ENCODE measurements around the gene GJB5.

GJB5 gene

GRCh38 chr1:34790985-34791384 is 36.1 kb downstream of the GJB5 start:
- no peaks in the 10 kb centered on the region for H3K4me1 ChIP-seq (ENCODE audit: control insufficient read depth in 1 of 2, insufficient read depth in 2 of 2, low read length in 2 of 2)
- H2AFZ ChIP-seq (ENCODE audit: insufficient read depth, low read length, poor library complexity) = no peak overlapping the region
- H2BK120ac ChIP-seq (ENCODE audit: insufficient read depth, low read length, poor library complexity) = no peak overlapping the region
- no peak overlapping the region for H3K4me3 ChIP-seq (ENCODE audit: low read depth, low read length)
- no peak overlapping the region for H4K12ac ChIP-seq (ENCODE audit: low read depth, low read length)
- no peak overlapping the region for H4K8ac ChIP-seq (ENCODE audit: low read depth, low read length)
- H2AK5ac ChIP-seq (ENCODE audit: low read length) = no peak overlapping the region
- H3K14ac ChIP-seq (ENCODE audit: low read length) = no peak overlapping the region
- H3K79me2 ChIP-seq (ENCODE audit: control insufficient read depth, insufficient read depth, low read length, poor library complexity) = no peaks in the 10 kb centered on the region
- no peak overlapping the region for H2BK12ac ChIP-seq (ENCODE audit: low read length)
- no peak for DNase-seq
- no peaks in the 10 kb centered on the region for H3K36me3 ChIP-seq (ENCODE audit: control insufficient read depth in 1 of 2, insufficient read depth in 2 of 2, low read length in 2 of 2)
- H3K18ac ChIP-seq (ENCODE audit: low read length) = no peak overlapping the region
- H3K4ac ChIP-seq (ENCODE audit: low read depth, low read length) = no peak overlapping the region
- no peak overlapping the region for H3K4me2 ChIP-seq (ENCODE audit: low read length)
- no peak overlapping the region for H2BK5ac ChIP-seq (ENCODE audit: low read depth, low read length, poor library complexity)
- peaks cover 1% of the 10 kb centered on the region for H3K9me3 ChIP-seq (ENCODE audit: insufficient read depth, low read depth, low read length)
- H3K23ac ChIP-seq (ENCODE audit: low read length) = no peak overlapping the region
- no peaks in the 10 kb centered on the region for H3K79me1 ChIP-seq (ENCODE audit: low read length)
- no peak overlapping the region for H3K9ac ChIP-seq (ENCODE audit: low read length)
- H3K27me3 ChIP-seq (ENCODE audit: insufficient read depth, low read length) = peaks cover 11% of the 10 kb centered on the region
- WGBS (ENCODE audit: extremely low coverage, insufficient coverage, insufficient read length) = no CpG with 5 or more reads among the region's 6 CpGs
- no peak overlapping the region for H3K27ac ChIP-seq (ENCODE audit: low read depth, low read length)
- H4K91ac ChIP-seq (ENCODE audit: low read depth, low read length) = no peak overlapping the region

GRCh38 chr1:34792424-34792823 is 37.6 kb downstream of the GJB5 start:
- no peak overlapping the region for H2BK120ac ChIP-seq (ENCODE audit: insufficient read depth, low read length, poor library complexity)
- no peaks in the 10 kb centered on the region for H3K36me3 ChIP-seq (ENCODE audit: control insufficient read depth in 1 of 2, insufficient read depth in 2 of 2, low read length in 2 of 2)
- H2AFZ ChIP-seq (ENCODE audit: insufficient read depth, low read length, poor library complexity) = no peak overlapping the region
- peaks cover 11% of the 10 kb centered on the region for H3K27me3 ChIP-seq (ENCODE audit: insufficient read depth, low read length)
- H2BK12ac ChIP-seq (ENCODE audit: low read length) = no peak overlapping the region
- no peak overlapping the region for H3K4ac ChIP-seq (ENCODE audit: low read depth, low read length)
- no peaks in the 10 kb centered on the region for H3K4me1 ChIP-seq (ENCODE audit: control insufficient read depth in 1 of 2, insufficient read depth in 2 of 2, low read length in 2 of 2)
- no peak overlapping the region for H4K8ac ChIP-seq (ENCODE audit: low read depth, low read length)
- H3K9ac ChIP-seq (ENCODE audit: low read length) = no peak overlapping the region
- peaks cover 1% of the 10 kb centered on the region for H3K9me3 ChIP-seq (ENCODE audit: insufficient read depth, low read depth, low read length)
- no peak overlapping the region for H3K14ac ChIP-seq (ENCODE audit: low read length)
- H4K12ac ChIP-seq (ENCODE audit: low read depth, low read length) = no peak overlapping the region
- H3K23ac ChIP-seq (ENCODE audit: low read length) = no peak overlapping the region
- no peak overlapping the region for H3K27ac ChIP-seq (ENCODE audit: low read depth, low read length)
- no peak overlapping the region for H3K18ac ChIP-seq (ENCODE audit: low read length)
- no peaks in the 10 kb centered on the region for H3K79me2 ChIP-seq (ENCODE audit: control insufficient read depth, insufficient read depth, low read length, poor library complexity)
- H4K91ac ChIP-seq (ENCODE audit: low read depth, low read length) = no peak overlapping the region
- WGBS (ENCODE audit: extremely low coverage, insufficient coverage, insufficient read length) = no CpG with 5 or more reads among the region's 10 CpGs
- DNase-seq = no peak
- H2AK5ac ChIP-seq (ENCODE audit: low read length) = no peak overlapping the region
- no peak overlapping the region for H3K4me2 ChIP-seq (ENCODE audit: low read length)
- no peaks in the 10 kb centered on the region for H3K79me1 ChIP-seq (ENCODE audit: low read length)
- H2BK5ac ChIP-seq (ENCODE audit: low read depth, low read length, poor library complexity) = no peak overlapping the region
- H3K4me3 ChIP-seq (ENCODE audit: low read depth, low read length) = peak overlapping the region; percentile 23

- Histone ChIP-seq H3K4me3 (ENCODE audit: low read depth, low read length) (peak within 1 kb of the TSS; percentile 23), H2AK5ac (ENCODE audit: low read length) (no peak within 1 kb of the TSS), H4K8ac (ENCODE audit: low read depth, low read length) (no peak within 1 kb of the TSS), H3K9ac (ENCODE audit: low read length) (no peak within 1 kb of the TSS), H3K23ac (ENCODE audit: low read length) (no peak within 1 kb of the TSS), H3K18ac (ENCODE audit: low read length) (no peak within 1 kb of the TSS), H4K91ac (ENCODE audit: low read depth, low read length) (no peak within 1 kb of the TSS), H2BK12ac (ENCODE audit: low read length) (no peak within 1 kb of the TSS), H4K12ac (ENCODE audit: low read depth, low read length) (peak within 1 kb of the TSS; percentile 31), H3K79me2 (ENCODE audit: control insufficient read depth, insufficient read depth, low read length, poor library complexity) (no peaks in the 10 kb centered on the region), H3K27ac (ENCODE audit: low read depth, low read length) (no peak within 1 kb of the TSS), H3K9me3 (ENCODE audit: insufficient read depth, low read depth, low read length) (peaks cover 1% of the 10 kb centered on the region), H2AFZ (ENCODE audit: insufficient read depth, low read length, poor library complexity) (no peak within 1 kb of the TSS), H3K4ac (ENCODE audit: low read depth, low read length) (no peak within 1 kb of the TSS), H3K36me3 (ENCODE audit: control insufficient read depth in 1 of 2, insufficient read depth in 2 of 2, low read length in 2 of 2) (no peaks in the 10 kb centered on the region), H3K14ac (ENCODE audit: low read length) (no peak within 1 kb of the TSS), H3K27me3 (ENCODE audit: insufficient read depth, low read length) (peaks cover 11% of the 10 kb centered on the region), H3K4me1 (ENCODE audit: control insufficient read depth in 1 of 2, insufficient read depth in 2 of 2, low read length in 2 of 2) (no peaks in the 10 kb centered on the region), H2BK5ac (ENCODE audit: low read depth, low read length, poor library complexity) (no peak within 1 kb of the TSS), H2BK120ac (ENCODE audit: insufficient read depth, low read length, poor library complexity) (no peak within 1 kb of the TSS), H3K4me2 (ENCODE audit: low read length) (peak within 1 kb of the TSS; percentile 50), H3K79me1 (ENCODE audit: low read length) (no peaks in the 10 kb centered on the region)
- WGBS (ENCODE audit: extremely low coverage, insufficient coverage, insufficient read length) = no CpG with 5 or more reads among the region's 45 CpGs
- no peak for DNase-seq
Measured at GRCh38 chr1:34792868-34793727, 38.3 kb downstream of the GJB5 start, which contains the start of gene GJA4. GJA4 (plus strand) TSS chr1:34792999; CDS start chr1:34794214, 1,215 bp downstream.

- no CpG with 5 or more reads among the region's 40 CpGs for WGBS (ENCODE audit: extremely low coverage, insufficient coverage, insufficient read length)
- H3K18ac ChIP-seq (ENCODE audit: low read length) = no peak overlapping the region
- no peak overlapping the region for H3K14ac ChIP-seq (ENCODE audit: low read length)
Measured at GRCh38 chr1:34794001-34794789, 39.3 kb downstream of the GJB5 start.

More at GRCh38 chr1:34794001-34794789, 39.3 kb downstream of the GJB5 start:
- no peak overlapping the region for H3K27ac ChIP-seq (ENCODE audit: low read depth, low read length)
- H4K8ac ChIP-seq (ENCODE audit: low read depth, low read length) = no peak overlapping the region
- no peak for DNase-seq
- H3K4me3 ChIP-seq (ENCODE audit: low read depth, low read length) = no peak overlapping the region
- H2AK5ac ChIP-seq (ENCODE audit: low read length) = no peak overlapping the region
- no peaks in the 10 kb centered on the region for H3K4me1 ChIP-seq (ENCODE audit: control insufficient read depth in 1 of 2, insufficient read depth in 2 of 2, low read length in 2 of 2)
- H3K4ac ChIP-seq (ENCODE audit: low read depth, low read length) = no peak overlapping the region
- H3K79me2 ChIP-seq (ENCODE audit: control insufficient read depth, insufficient read depth, low read length, poor library complexity) = no peaks in the 10 kb centered on the region
- no peak overlapping the region for H2BK120ac ChIP-seq (ENCODE audit: insufficient read depth, low read length, poor library complexity)
- H2BK5ac ChIP-seq (ENCODE audit: low read depth, low read length, poor library complexity) = no peak overlapping the region
- H3K23ac ChIP-seq (ENCODE audit: low read length) = no peak overlapping the region
- H4K12ac ChIP-seq (ENCODE audit: low read depth, low read length) = no peak overlapping the region
- no peak overlapping the region for H4K91ac ChIP-seq (ENCODE audit: low read depth, low read length)
- H3K27me3 ChIP-seq (ENCODE audit: insufficient read depth, low read length) = peaks cover 11% of the 10 kb centered on the region
- peaks cover 1% of the 10 kb centered on the region for H3K9me3 ChIP-seq (ENCODE audit: insufficient read depth, low read depth, low read length)
- H3K79me1 ChIP-seq (ENCODE audit: low read length) = no peaks in the 10 kb centered on the region
- H2AFZ ChIP-seq (ENCODE audit: insufficient read depth, low read length, poor library complexity) = no peak overlapping the region
- H3K9ac ChIP-seq (ENCODE audit: low read length) = no peak overlapping the region
- no peak overlapping the region for H3K4me2 ChIP-seq (ENCODE audit: low read length)
- H2BK12ac ChIP-seq (ENCODE audit: low read length) = no peak overlapping the region
- H3K36me3 ChIP-seq (ENCODE audit: control insufficient read depth in 1 of 2, insufficient read depth in 2 of 2, low read length in 2 of 2) = no peaks in the 10 kb centered on the region
